NCI-H510A treated with DMSO at 0.1 percent for 48 hours (cell line): Measurements from ENCODE around the gene KRTAP5-2.

ENCODE experiments used
- DNase-seq: peaks from one replicate; lab custom pipeline; 2025; lab: John Stamatoyannopoulos, UW

KRTAP5-2 gene

GRCh38 chr11:1567721-1568100 is 30.4 kb downstream of the KRTAP5-2 start:
- DNase-seq: no peak

GRCh38 chr11:1567052-1567720 is 30.9 kb downstream of the KRTAP5-2 start:
- no peak for DNase-seq

GRCh38 chr11:1566381-1567051 is 31.6 kb downstream of the KRTAP5-2 start:
- DNase-seq: no peak

GRCh38 chr11:1565904-1566247 is 32.2 kb downstream of the KRTAP5-2 start:
- DNase-seq: no peak

- DNase-seq: no peak
Observed at GRCh38 chr11:1565173-1565903, 32.8 kb downstream of the KRTAP5-2 start.

GRCh38 chr11:1564535-1565172 is 33.4 kb downstream of the KRTAP5-2 start:
- DNase-seq: peak; percentile 42

- DNase-seq: no peak
Observed at GRCh38 chr11:1563697-1564534, 34.2 kb downstream of the KRTAP5-2 start.

GRCh38 chr11:1563149-1563638 is 34.9 kb downstream of the KRTAP5-2 start:
- DNase-seq: no peak

GRCh38 chr11:1562469-1563148 is 35.5 kb downstream of the KRTAP5-2 start:
- DNase-seq: no peak

- no peak for DNase-seq
Observed at GRCh38 chr11:1561955-1562354, 36.1 kb downstream of the KRTAP5-2 start.

GRCh38 chr11:1561266-1561665 is 36.8 kb downstream of the KRTAP5-2 start:
- no peak for DNase-seq

- no peak for DNase-seq
Observed at GRCh38 chr11:1560649-1561251, 37.3 kb downstream of the KRTAP5-2 start.

GRCh38 chr11:1560002-1560648 is 38.0 kb downstream of the KRTAP5-2 start:
- DNase-seq: no peak

- DNase-seq: peak; percentile 31
Observed at GRCh38 chr11:1559111-1559951, 38.8 kb downstream of the KRTAP5-2 start.

GRCh38 chr11:1558775-1559110 is 39.4 kb downstream of the KRTAP5-2 start:
- no peak for DNase-seq

- DNase-seq: no peak
Observed at GRCh38 chr11:1557904-1558774, 40.0 kb downstream of the KRTAP5-2 start.

GRCh38 chr11:1557051-1557884 is 40.8 kb downstream of the KRTAP5-2 start:
- DNase-seq: no peak
